Naive thymus-derived CD4-positive, alpha-beta T cell (primary cell): Measurements from ENCODE around the gene RPL13A. TPM values are rescaled to one million over a fixed set of nuclear protein-coding genes. Genes with fewer than 3 reads are reported as not detected.
A peak's percentile ranks its signal among the peaks of the same experiment; 100 is the strongest.

ENCODE experiments used
- ATAC-seq: fragments of 150-1000 bp; cut with Tn5 transposase; 2 replicates; pipeline ENCODE4 v1.10.0; 2021; ENCODE audit warnings: mild to moderate bottlenecking, moderate library complexity
- CTCF ChIA-PET: fragments of 350-600 bp; sonication (Branson Sonifier 250); formaldehyde crosslinking; loops from one replicate; lab custom pipeline; 2021; ENCODE audit warnings: antibody characterized with exemption; lab: Charles Lee
- POLR2A ChIA-PET: fragments of 350-600 bp; sonication (Branson Sonifier 250); formaldehyde crosslinking; loops from one replicate; lab custom pipeline; 2021; ENCODE audit warnings: antibody characterized with exemption, inconsistent platforms; lab: Charles Lee
- DNase-seq, 9 donors: peaks; one replicate each; pipeline versions ENCODE4 v3.0.0 to v3.0.0-alpha.2; 2020 to 2022; ENCODE audit warnings: mixed read lengths in 1 of 9
- H3K27ac ChIP-seq: one replicate; pipeline ENCODE4 v1.7.0; 2013; ENCODE audit warnings: mild to moderate bottlenecking, low read depth, low read length, moderate library complexity
- H3K27me3 ChIP-seq, 2 donors: one replicate each; pipeline ENCODE4 v1.7.0; 2013; ENCODE audit warnings: low read length in 2 of 2, mild to moderate bottlenecking in 2 of 2, moderate library complexity in 2 of 2; ENCODE audit not compliant: control insufficient read depth in 2 of 2, insufficient read depth in 2 of 2
- H3K36me3 ChIP-seq, 3 experiments: 1 replicate in 2 of 3; 2 replicates in 1 of 3; pipeline ENCODE4 v1.7.0; 2013; ENCODE audit warnings: low read length in 3 of 3, mild to moderate bottlenecking in 3 of 3, moderate library complexity in 1 of 3; ENCODE audit not compliant: insufficient read depth in 3 of 3, control insufficient read depth in 2 of 3
- H3K4me1 ChIP-seq, 2 donors: one replicate each; pipeline ENCODE4 v1.7.0; 2013; ENCODE audit warnings: low read length in 2 of 2, mild to moderate bottlenecking in 2 of 2, moderate library complexity in 1 of 2; ENCODE audit not compliant: control insufficient read depth in 2 of 2, insufficient read depth in 2 of 2
- H3K4me3 ChIP-seq: 2 replicates; pipeline ENCODE4 v1.7.0; 2013; ENCODE audit warnings: mild to moderate bottlenecking, low read length
- H3K9me3 ChIP-seq, 3 experiments: 1 replicate in 2 of 3; 2 replicates in 1 of 3; pipeline ENCODE4 v1.7.0; 2013; ENCODE audit warnings: low read length in 3 of 3; ENCODE audit not compliant: control insufficient read depth in 2 of 3
- H3K27ac Mint-ChIP-seq, 9 donors: one replicate each; pipeline ENCODE4 v1.8.0; 2020 to 2022; ENCODE audit warnings: mixed read lengths in 9 of 9, mild to moderate bottlenecking in 8 of 9, moderate library complexity in 5 of 9, inconsistent platforms in 2 of 9
- H3K27me3 Mint-ChIP-seq, 5 donors: one replicate each; pipeline ENCODE4 v1.8.0; 2021 to 2022; ENCODE audit warnings: mixed read lengths in 5 of 5, mild to moderate bottlenecking in 1 of 5
- H3K36me3 Mint-ChIP-seq, 5 donors: one replicate each; pipeline ENCODE4 v1.8.0; 2020 to 2022; ENCODE audit warnings: mixed read lengths in 5 of 5, mild to moderate bottlenecking in 3 of 5, inconsistent platforms in 1 of 5
- H3K4me1 Mint-ChIP-seq, 7 donors: one replicate each; pipeline ENCODE4 v1.8.0; 2020 to 2022; ENCODE audit warnings: mixed read lengths in 7 of 7, mild to moderate bottlenecking in 3 of 7, inconsistent platforms in 1 of 7
- H3K4me3 Mint-ChIP-seq, 10 donors: one replicate each; pipeline ENCODE4 v1.8.0; 2020 to 2022; ENCODE audit warnings: mild to moderate bottlenecking in 10 of 10, mixed read lengths in 10 of 10, moderate library complexity in 6 of 10, inconsistent platforms in 2 of 10
- H3K9me3 Mint-ChIP-seq, 11 donors: one replicate each; pipeline ENCODE4 v1.8.0; 2020 to 2022; ENCODE audit warnings: mixed read lengths in 11 of 11, mild to moderate bottlenecking in 4 of 11, inconsistent platforms in 1 of 11, moderate library complexity in 1 of 11
- intact Hi-C, 2 donors: fragments of 100-400 bp; cut with micrococcal nuclease; formaldehyde crosslinking; loops; one replicate each; pipeline ENCODE4 v1.15.1; 2023
- polyA plus RNA-seq, 2 donors: library from polyadenylated mRNA; unstranded; fragments of 300-500 nt; fragmentation: Illumina TruSeq; gene quantifications; one replicate each; pipeline ENCODE4 v1.2.3, GENCODE V29; 2021
- total RNA-seq, 6 experiments: library from RNA in 5 of 6; stranded (reverse) in 5 of 6; gene quantifications; 1 replicate in 5 of 6; 2 replicates in 1 of 6; pipeline ENCODE4 v1.2.3 and lab custom pipeline; 2021 to 2026

The RPL13A gene
- total RNA-seq (1,000 to 10,000 TPM; 2,467 to 6,044 (median 5,762) TPM), polyA plus RNA-seq (1,000 to 10,000 TPM; 3,356 to 4,438 TPM), total RNA-seq (lab: John Stamatoyannopoulos, UW) (2,822 reads per million, percentile 100 among the genes with 10 or more reads in this experiment)

GRCh38 chr19:49487277-49488045 is at the start of gene RPL13A:
TSS of gene RPL13A (plus strand) at chr19:49487608. CDS start at chr19:49487630, 22 bp downstream.
- H3K4me3 Mint-ChIP-seq = peak within 1 kb of the TSS; percentile 95 to 99 (median 98)
- peak; percentile 94 for ATAC-seq
- CTCF ChIA-PET = interaction anchor here (0.5 to 1.1 kb wide), 2 partner anchors 16 to 708 kb away, joined by 3 read pairs; no protein-coding TSS in a partner anchor
- DNase-seq = peak; percentile 97 to 99 (median 99)
- H3K36me3 ChIP-seq = peaks cover 23 to 73% (median 40%) of the 10 kb centered on the region in 3 experiments
- H3K27me3 Mint-ChIP-seq = peaks cover 0 to 9% (median 0%) of the 10 kb centered on the region in 5 donors
- POLR2A ChIA-PET = interaction anchor here (0.7 to 3.0 kb wide), 26 partner anchors 9 to 390 kb away, joined by 3 to 36 read pairs (median 4); partner anchors contain the start of genes AKT1S1, ALDH16A1, FLT3LG and GFY
- H3K27ac Mint-ChIP-seq = peak within 1 kb of the TSS; percentile 89 to 99 (median 96)
- peaks cover 19 to 26% of the 10 kb centered on the region in 2 donors for H3K4me1 ChIP-seq
- peak within 1 kb of the TSS; percentile 100 for H3K4me3 ChIP-seq
- intact Hi-C loops = loop anchor here (1.0 kb wide), 6 partner anchors 9 to 279 kb away; partner anchors contain the start of genes FLT3LG (in 2 of the 2), RPS11 (in 2 of the 2), ALDH16A1 (in 1 of the 2) and PIH1D1 (in 1 of the 2)
- H3K27ac ChIP-seq = peak within 1 kb of the TSS; percentile 92
- peaks cover 0 to 12% (median 0%) of the 10 kb centered on the region in 11 donors for H3K9me3 Mint-ChIP-seq
- no peaks in the 10 kb centered on the region for H3K27me3 ChIP-seq
- peaks cover 27 to 52% (median 42%) of the 10 kb centered on the region in 7 donors for H3K4me1 Mint-ChIP-seq
- H3K9me3 ChIP-seq = no peaks in the 10 kb centered on the region
- peaks cover 7 to 50% (median 26%) of the 10 kb centered on the region in 5 donors for H3K36me3 Mint-ChIP-seq

GRCh38 chr19:49438261-49438660 is 49.1 kb upstream of the RPL13A start:
- Histone ChIP-seq H3K4me3 (no peak overlapping the region), H3K27me3 (peaks cover 28 to 60% of the 10 kb centered on the region in 2 donors), H3K4me1 (peaks cover 9 to 20% of the 10 kb centered on the region in 2 donors), H3K9me3 (no peaks in the 10 kb centered on the region), H3K36me3 (no peaks in the 10 kb centered on the region), H3K27ac (no peak overlapping the region)
- Mint-ChIP-seq H3K9me3 (peaks cover 0 to 3% (median 0%) of the 10 kb centered on the region in 11 donors), H3K27me3 (peaks cover 82 to 97% (median 85%) of the 10 kb centered on the region in 5 donors), H3K4me1 (peaks cover 26 to 49% (median 34%) of the 10 kb centered on the region in 7 donors), H3K36me3 (peaks cover 0 to 5% (median 0%) of the 10 kb centered on the region in 5 donors), H3K4me3 (no peak overlapping the region), H3K27ac (no peak overlapping the region)
- DNase-seq (no peak), ATAC-seq (no peak)
- POLR2A ChIA-PET = no interaction called here
- CTCF ChIA-PET = no interaction called here
- intact Hi-C loops = no loop called here

GRCh38 chr19:49439836-49440235 is 47.6 kb upstream of the RPL13A start:
- no peak overlapping the region for H3K4me3 ChIP-seq
- Mint-ChIP-seq H3K9me3 (peaks cover 0 to 2% (median 0%) of the 10 kb centered on the region in 11 donors), H3K4me1 (peaks cover 32 to 48% (median 38%) of the 10 kb centered on the region in 7 donors), H3K27me3 (peaks cover 73 to 85% (median 75%) of the 10 kb centered on the region in 5 donors), H3K27ac (no peak overlapping the region), H3K36me3 (peaks cover 0 to 5% (median 0%) of the 10 kb centered on the region in 5 donors), H3K4me3 (peak overlapping the region in 1 of 10 donors; percentile 26)
- no peak overlapping the region for H3K27ac ChIP-seq
- intact Hi-C loops = loop anchor here (5.0 to 10.0 kb wide), 3 partner anchors 33 to 295 kb away; no protein-coding TSS in a partner anchor
- DNase-seq = no peak
- ChIA-PET CTCF (interaction anchor here (0.6 to 4.2 kb wide), 3 partner anchors 35 to 47 kb away, joined by 3 to 28 read pairs (median 3); no protein-coding TSS in a partner anchor), POLR2A (no interaction called here)
- H3K4me1 ChIP-seq = peaks cover 15 to 21% of the 10 kb centered on the region in 2 donors
- no peak for ATAC-seq
- no peaks in the 10 kb centered on the region for H3K9me3 ChIP-seq
- H3K36me3 ChIP-seq = no peaks in the 10 kb centered on the region
- H3K27me3 ChIP-seq = peaks cover 28 to 51% of the 10 kb centered on the region in 2 donors

- Mint-ChIP-seq H3K9me3 (peaks cover 0 to 2% (median 0%) of the 10 kb centered on the region in 11 donors), H3K4me3 (peak overlapping the region; percentile 8 to 80 (median 64)), H3K36me3 (peaks cover 0 to 5% (median 0%) of the 10 kb centered on the region in 5 donors), H3K27me3 (peaks cover 65 to 77% (median 67%) of the 10 kb centered on the region in 5 donors), H3K4me1 (peaks cover 34 to 52% (median 38%) of the 10 kb centered on the region in 7 donors), H3K27ac (peak overlapping the region in 3 of 9 donors; percentile 6 to 44 (median 6))
- Histone ChIP-seq H3K4me3 (no peak overlapping the region), H3K27me3 (peaks cover 28 to 51% of the 10 kb centered on the region in 2 donors), H3K9me3 (no peaks in the 10 kb centered on the region), H3K36me3 (no peaks in the 10 kb centered on the region), H3K27ac (no peak overlapping the region), H3K4me1 (peaks cover 15 to 21% of the 10 kb centered on the region in 2 donors)
- DNase-seq = no peak
- intact Hi-C loops = loop anchor here (5.0 to 10.0 kb wide), 3 partner anchors 33 to 296 kb away; no protein-coding TSS in a partner anchor
- POLR2A ChIA-PET = no interaction called here
- CTCF ChIA-PET = interaction anchor here (0.9 to 4.2 kb wide), 2 partner anchors 35 to 48 kb away, joined by 3 to 28 read pairs; no protein-coding TSS in a partner anchor
- no peak for ATAC-seq
Measured at GRCh38 chr19:49440439-49441209, 46.8 kb upstream of the RPL13A start.

- peaks cover 0 to 2% (median 0%) of the 10 kb centered on the region in 11 donors for H3K9me3 Mint-ChIP-seq
- intact Hi-C loops = loop anchor here (5.0 to 10.0 kb wide), 3 partner anchors 34 to 297 kb away; no protein-coding TSS in a partner anchor
- H3K27ac Mint-ChIP-seq = peak within 1 kb of the TSS in 8 of 9 donors; percentile 6 to 78 (median 33)
- peaks cover 30 to 52% (median 32%) of the 10 kb centered on the region in 7 donors for H3K4me1 Mint-ChIP-seq
- H3K4me1 ChIP-seq = peaks cover 15 to 18% of the 10 kb centered on the region in 2 donors
- peak within 1 kb of the TSS; percentile 75 to 88 (median 83) for H3K4me3 Mint-ChIP-seq
- ATAC-seq (no peak), DNase-seq (peak in 1 of 9 donors; percentile 56)
- ChIA-PET CTCF (interaction anchor here (0.7 to 4.2 kb wide), 3 partner anchors 29 to 81 kb away, joined by 3 to 28 read pairs (median 6); no protein-coding TSS in a partner anchor), POLR2A (interaction anchor here (1.0 kb wide), 1 partner anchor 50 kb away, joined by 3 read pairs; no protein-coding TSS in a partner anchor)
- no peaks in the 10 kb centered on the region for H3K9me3 ChIP-seq
- H3K27me3 ChIP-seq = peaks cover 28 to 49% of the 10 kb centered on the region in 2 donors
- peaks cover 0 to 6% (median 0%) of the 10 kb centered on the region in 3 experiments for H3K36me3 ChIP-seq
- H3K27me3 Mint-ChIP-seq = peaks cover 57 to 70% (median 59%) of the 10 kb centered on the region in 5 donors
- H3K27ac ChIP-seq = no peak within 1 kb of the TSS
- peaks cover 0 to 6% (median 4%) of the 10 kb centered on the region in 5 donors for H3K36me3 Mint-ChIP-seq
- no peak within 1 kb of the TSS for H3K4me3 ChIP-seq
Measured at GRCh38 chr19:49441210-49441959, 46.0 kb upstream of the RPL13A start, which contains the start of gene SLC17A7. TSS of gene SLC17A7 (minus strand) at chr19:49441527. CDS start at chr19:49441379, 148 bp downstream.
